Heart right ventricle (tissue), 16 donors: ENCODE results near the gene CACTIN. TPM values are rescaled to one million over a fixed set of nuclear protein-coding genes. Genes with fewer than 3 reads are reported as not detected.

Experiments
- ATAC-seq, 8 donors: fragments of 200-7000 bp; cut with Tn5 transposase; one replicate each; pipeline ENCODE4 v1.9.1; 2020; ENCODE audit warnings: mild to moderate bottlenecking in 8 of 8, moderate library complexity in 8 of 8, moderate number of reproducible peaks in 1 of 8
- DNase-seq, 2 donors: peaks; one replicate each; pipeline ENCODE4 v3.0.0-alpha.2; 2020
- H3K27ac ChIP-seq, 10 donors: fragments of 200-600 bp; sonication (generic) in 2 of 10; one replicate each; pipeline versions ENCODE4 v1.5.0 to v1.8.0; 2020 to 2022; ENCODE audit warnings: mild to moderate bottlenecking in 3 of 10
- H3K27me3 ChIP-seq, 7 donors: fragments of 200-600 bp; one replicate each; pipeline ENCODE4 v1.8.0; 2021 to 2022; ENCODE audit warnings: mild to moderate bottlenecking in 2 of 7
- H3K36me3 ChIP-seq, 9 donors: fragments of 200-600 bp; sonication (generic) in 1 of 9; one replicate each; pipeline versions ENCODE4 v1.5.0 to v1.8.0; 2020 to 2022; ENCODE audit warnings: mild to moderate bottlenecking in 2 of 9
- H3K4me1 ChIP-seq, 9 donors: fragments of 200-600 bp; sonication (generic) in 1 of 9; one replicate each; pipeline versions ENCODE4 v1.5.0 to v1.8.0; 2020 to 2022; ENCODE audit warnings: mild to moderate bottlenecking in 4 of 9
- H3K4me3 ChIP-seq, 10 donors: fragments of 200-600 bp; sonication (generic) in 2 of 10; one replicate each; pipeline versions ENCODE4 v1.5.0 to v1.8.0; 2020 to 2022; ENCODE audit warnings: mild to moderate bottlenecking in 7 of 10, moderate library complexity in 2 of 10
- H3K9me3 ChIP-seq, 11 donors: fragments of 200-600 bp in 10 of 11; sonication (generic) in 2 of 11; one replicate each; pipeline versions ENCODE4 v1.5.0 to v1.8.0; 2013 to 2022; ENCODE audit warnings: mild to moderate bottlenecking in 2 of 11, control low read depth in 1 of 11, moderate library complexity in 1 of 11
- WGBS, 2 donors: extraction: QIAGEN DNeasy Blood & Tissue Kit; methylation state at CpG; one replicate each; pipeline ENCODE4 v1.1.7; 2013; ENCODE audit warnings: inconsistent platforms in 1 of 2; 5-methylcytosine and 5-hydroxymethylcytosine counted together
- intact Hi-C, 10 donors: fragments of 100-400 bp; cut with DNase I; formaldehyde crosslinking; loops; one replicate each; pipeline versions ENCODE4 v1.11.1 to v1.14.2; 2022
- polyA plus RNA-seq, 2 donors: library from polyadenylated mRNA; stranded (reverse); fragments of 200-250 nt; gene quantifications; one replicate each; pipeline ENCODE4 v1.2.3, GENCODE V29; 2013
- total RNA-seq, 10 donors: library from RNA; stranded (reverse); fragmentation: NEBNext Ultra II Directional in 3 of 10; extraction: Animal tissue kit (Norgen Biotek cat#: 25700) in 3 of 10; gene quantifications; one replicate each; pipeline versions ENCODE4 v1.2.1 to v1.2.4, GENCODE V29; 2021 to 2023
- TF ChIP-seq, protein P1 (sequence below), 9 donors: fragments of 200-600 bp; sonication (generic) in 2 of 9; IDR thresholded peaks; one replicate each; pipeline versions ENCODE4 v1.5.0 to v1.8.0; 2021 to 2022; ENCODE audit warnings: antibody characterized with exemption in 9 of 9, mild to moderate bottlenecking in 5 of 9, moderate library complexity in 1 of 9
- donor health status: Arrhythmogenic right ventricular cardiomyopathy.
- donor health status: ischemic (EF 13 %, LVEDD 7.1; RV severe dilation, severe dysfunction).
- donor health status: healthy with polysubstance abuse.
- donor health status: DM: no; HTN: yes; CAD: no.
- donor health status: DM: no; HTN: no; CAD: no.
- donor health status: ischemic (EF 25% LVEDD 6.9; RV normal size, moderate dysfunction).
- donor health status: ischemic (EF 25% LVEDD 5.7; RV mildly dilated, moderate dysfunction).
- donor health status: healthy.
- donor health status: DM: yes; HTN: yes; CAD: no.
- donor health status: Ischemic cardiomyopathy.
- donor health status: ischemic (EF 35%, LVEDD 5.7; RV mildly dilated, moderate dysfunction).
- donor health status: nonischemic (EF 11% LVEDD 7.7; RV severe dilation, severe dysfunction).
- donor health status: DM: yes; HTN: yes; CAD: no.
- donor health status: PGD.
- donor health status: ischemic (EF 29% LVEDD 5.4; RV normal size, mild dysfunction).
- donor health status: nonischemic (EF 23%, LVEDD 6.1; RV moderate dilation, normal function).

Gene CACTIN
- total and polyA plus RNA-seq, 12 donors, result 9.7 to 17.6 (median 12.7) TPM

DNA sequence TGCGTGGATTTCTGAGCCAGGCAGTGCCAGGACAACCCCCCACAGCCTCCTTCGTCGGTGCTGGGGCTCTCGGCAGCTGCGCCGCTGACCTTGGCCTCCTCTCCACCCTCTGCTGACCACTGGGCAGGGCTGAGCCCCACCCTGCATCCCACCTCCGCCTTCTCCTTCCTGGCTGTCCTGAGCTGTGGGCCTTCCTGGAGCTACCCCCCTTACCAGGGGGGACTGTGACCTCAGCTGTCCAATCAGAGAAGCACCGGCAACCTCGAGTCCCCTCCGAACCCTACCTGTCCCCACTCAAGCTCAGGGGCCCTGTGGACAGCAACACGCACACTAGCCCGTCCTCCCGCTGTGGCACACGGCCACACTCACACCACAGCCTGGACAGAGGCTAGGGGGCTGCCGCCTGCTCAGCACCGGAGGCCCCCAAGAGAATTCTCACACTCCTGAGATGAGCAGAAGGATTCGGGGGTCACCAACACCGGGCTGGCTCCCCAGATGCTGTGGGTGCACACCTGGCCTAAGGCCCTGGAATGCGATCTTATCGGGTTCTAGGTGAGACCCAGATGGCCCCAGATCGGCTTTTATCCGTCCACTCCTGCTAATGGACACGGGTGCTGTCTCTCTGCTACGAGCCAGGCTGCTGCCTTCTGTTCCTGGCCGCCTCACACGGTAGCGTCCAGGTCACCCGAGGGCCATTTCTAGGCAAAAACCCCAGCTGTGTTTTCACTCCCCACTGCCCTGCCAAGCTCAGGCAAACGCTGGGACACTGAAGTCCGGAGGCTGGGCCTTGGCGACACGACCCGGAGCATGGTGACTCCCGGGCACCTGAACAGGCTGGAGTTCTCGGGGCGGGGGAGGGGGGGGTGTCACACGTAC lies 32.5 kb upstream of the CACTIN start:
- DNase-seq (no peak), ATAC-seq (no peak)
- 92 to 93% methylated on average over 37 of the region's 37 CpGs for WGBS, 2 donors
- TF ChIP-seq, protein P1, sequence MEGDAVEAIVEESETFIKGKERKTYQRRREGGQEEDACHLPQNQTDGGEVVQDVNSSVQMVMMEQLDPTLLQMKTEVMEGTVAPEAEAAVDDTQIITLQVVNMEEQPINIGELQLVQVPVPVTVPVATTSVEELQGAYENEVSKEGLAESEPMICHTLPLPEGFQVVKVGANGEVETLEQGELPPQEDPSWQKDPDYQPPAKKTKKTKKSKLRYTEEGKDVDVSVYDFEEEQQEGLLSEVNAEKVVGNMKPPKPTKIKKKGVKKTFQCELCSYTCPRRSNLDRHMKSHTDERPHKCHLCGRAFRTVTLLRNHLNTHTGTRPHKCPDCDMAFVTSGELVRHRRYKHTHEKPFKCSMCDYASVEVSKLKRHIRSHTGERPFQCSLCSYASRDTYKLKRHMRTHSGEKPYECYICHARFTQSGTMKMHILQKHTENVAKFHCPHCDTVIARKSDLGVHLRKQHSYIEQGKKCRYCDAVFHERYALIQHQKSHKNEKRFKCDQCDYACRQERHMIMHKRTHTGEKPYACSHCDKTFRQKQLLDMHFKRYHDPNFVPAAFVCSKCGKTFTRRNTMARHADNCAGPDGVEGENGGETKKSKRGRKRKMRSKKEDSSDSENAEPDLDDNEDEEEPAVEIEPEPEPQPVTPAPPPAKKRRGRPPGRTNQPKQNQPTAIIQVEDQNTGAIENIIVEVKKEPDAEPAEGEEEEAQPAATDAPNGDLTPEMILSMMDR (IDR thresholded peaks at IDR 0.05), result no peak
- no peak overlapping the region for H3K27ac ChIP-seq
- H3K9me3 ChIP-seq, result peaks cover 0 to 4% (median 0%) of the 10 kb centered on the region in 11 donors
- H3K36me3 ChIP-seq, result peaks cover 0 to 96% (median 58%) of the 10 kb centered on the region in 9 donors
- H3K4me3 ChIP-seq, result no peak overlapping the region
- H3K27me3 ChIP-seq, result no peaks in the 10 kb centered on the region
- H3K4me1 ChIP-seq, result peaks cover 0 to 9% (median 0%) of the 10 kb centered on the region in 9 donors
- intact Hi-C loops, result no loop called here

DNA sequence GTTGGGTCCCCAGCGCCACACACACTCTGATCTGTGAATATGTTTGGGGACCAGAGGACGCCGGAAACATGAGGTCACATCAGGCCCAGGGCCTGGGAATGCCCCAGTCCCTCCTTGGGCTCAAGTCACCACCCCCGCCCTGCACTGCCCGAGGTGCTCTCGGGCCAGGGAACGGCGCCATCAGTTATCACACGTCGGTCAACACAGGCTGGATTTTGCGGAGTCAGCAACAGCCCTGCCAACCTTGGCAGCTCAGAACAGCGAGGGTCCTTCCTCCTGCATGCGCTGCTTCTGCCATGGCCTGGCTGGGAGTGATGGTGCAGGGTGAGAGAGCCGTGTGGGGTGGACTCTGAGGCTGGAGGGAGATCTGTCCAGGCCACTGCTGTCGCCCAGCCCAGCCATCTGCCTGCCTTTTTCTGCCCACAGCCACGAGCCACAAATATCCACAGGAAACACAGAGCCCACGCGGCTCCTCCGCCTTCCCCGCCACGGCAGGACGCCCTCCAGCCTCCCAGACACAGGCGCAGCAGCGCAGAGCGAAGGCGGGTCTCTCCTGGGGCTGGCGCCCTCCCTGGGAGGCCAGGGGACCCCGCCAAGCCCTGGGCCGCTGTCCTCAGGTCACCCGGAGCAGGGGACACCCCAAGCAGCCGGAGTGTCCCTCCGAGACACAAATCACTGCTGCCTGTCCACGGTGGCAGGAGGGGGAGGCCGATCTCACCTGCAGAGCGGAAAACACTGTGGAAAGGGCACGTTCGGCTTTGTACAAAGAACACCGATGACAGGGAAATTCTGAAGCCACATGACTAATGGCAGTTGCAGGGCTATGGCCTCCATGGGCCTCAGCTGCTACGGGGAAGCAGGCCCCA lies 31.6 kb upstream of the CACTIN start:
- peaks cover 0 to 9% (median 0%) of the 10 kb centered on the region in 9 donors for H3K4me1 ChIP-seq
- peaks cover 0 to 96% (median 58%) of the 10 kb centered on the region in 9 donors for H3K36me3 ChIP-seq
- TF ChIP-seq, protein P1 (IDR thresholded peaks at IDR 0.05), result no peak
- 77 to 84% methylated on average over 39 of the region's 39 CpGs for WGBS, 2 donors
- H3K27ac ChIP-seq, result no peak overlapping the region
- intact Hi-C loops, result no loop called here
- ATAC-seq (peak in 7 of 8 donors; percentile 20 to 65 (median 50)), DNase-seq (peak in 1 of 2 donors; percentile 54)
- no peaks in the 10 kb centered on the region for H3K27me3 ChIP-seq
- no peak overlapping the region for H3K4me3 ChIP-seq
- H3K9me3 ChIP-seq, result peaks cover 0 to 4% (median 0%) of the 10 kb centered on the region in 11 donors

GRCh38 chr19:3657395-3657769 lies 30.8 kb upstream of the CACTIN start:
- DNase-seq (no peak), ATAC-seq (no peak)
- H3K27me3 ChIP-seq, result no peaks in the 10 kb centered on the region
- no peak overlapping the region for H3K27ac ChIP-seq
- H3K36me3 ChIP-seq, result peaks cover 0 to 96% (median 62%) of the 10 kb centered on the region in 9 donors
- TF ChIP-seq, protein P1 (IDR thresholded peaks at IDR 0.05), result no peak
- no peak overlapping the region for H3K4me3 ChIP-seq
- intact Hi-C loops, result no loop called here
- 97 to 98% methylated on average over 16 of the region's 16 CpGs for WGBS, 2 donors
- peaks cover 0 to 9% (median 0%) of the 10 kb centered on the region in 9 donors for H3K4me1 ChIP-seq
- H3K9me3 ChIP-seq, result peaks cover 0 to 4% (median 0%) of the 10 kb centered on the region in 11 donors

DNA sequence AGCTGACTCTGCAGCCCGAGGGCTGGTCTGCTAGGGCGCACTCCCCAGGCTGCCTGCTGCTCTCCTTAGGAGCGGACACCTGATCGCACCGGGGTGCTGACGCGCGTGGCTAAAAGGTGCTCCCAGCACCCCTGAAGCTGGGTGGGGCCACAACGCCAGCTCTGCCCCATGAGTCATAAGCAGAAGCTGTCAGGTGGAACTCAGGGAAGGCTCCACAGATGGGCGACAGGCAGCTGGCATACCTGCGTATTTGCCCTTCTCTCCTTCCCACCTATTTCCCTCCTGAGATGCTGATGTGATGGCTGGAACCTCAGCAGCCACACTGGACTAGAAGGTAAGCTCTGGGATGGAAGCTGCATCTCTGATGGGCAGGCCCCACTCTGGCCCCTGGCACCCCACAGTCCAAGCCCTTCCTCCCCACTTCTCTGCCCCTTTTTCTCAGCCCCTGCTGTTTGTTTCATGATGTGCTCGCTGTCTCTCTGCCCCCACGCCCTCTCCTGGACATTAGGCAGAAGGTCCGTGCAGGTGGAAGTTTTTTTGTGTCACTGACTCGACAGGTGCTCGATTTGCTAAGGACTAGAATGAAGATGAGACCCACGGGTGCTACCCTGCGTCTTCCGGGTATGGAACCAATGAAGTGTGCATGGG lies 30.3 kb upstream of the CACTIN start:
- 97 to 98% methylated on average over 19 of the region's 19 CpGs for WGBS, 2 donors
- Histone ChIP-seq H3K27ac (no peak overlapping the region), H3K36me3 (peaks cover 0 to 96% (median 65%) of the 10 kb centered on the region in 9 donors), H3K27me3 (no peaks in the 10 kb centered on the region), H3K4me1 (peaks cover 0 to 9% (median 0%) of the 10 kb centered on the region in 9 donors), H3K9me3 (peaks cover 0 to 4% (median 0%) of the 10 kb centered on the region in 11 donors), H3K4me3 (no peak overlapping the region)
- intact Hi-C loops, result no loop called here
- DNase-seq (no peak), ATAC-seq (no peak)
- TF ChIP-seq, protein P1 (IDR thresholded peaks at IDR 0.05), result no peak
